ENCODE results near the gene CYSRT1.

The CYSRT1 gene

DNA sequence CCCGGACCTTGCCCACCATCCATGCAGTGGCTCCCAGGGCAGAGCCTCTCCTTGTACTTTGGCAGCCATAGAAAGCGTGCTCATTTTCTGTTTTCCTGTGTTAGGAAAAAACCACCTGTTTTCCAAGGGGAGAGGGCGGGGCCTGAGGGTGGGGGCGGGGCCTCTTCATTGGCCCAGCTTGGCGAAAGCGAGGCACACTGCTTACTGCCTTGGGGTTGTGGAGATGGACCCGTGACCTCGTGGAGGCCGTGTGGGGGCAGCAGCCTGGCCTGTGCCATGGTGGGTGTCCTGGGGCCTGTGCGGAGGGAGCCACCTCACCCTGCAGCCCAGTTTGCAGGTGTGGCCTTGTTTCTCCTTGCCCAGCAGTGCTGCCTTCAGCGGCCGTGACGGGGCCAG, 48.1 kb downstream of the CYSRT1 start:
- DNase-seq = no peak

DNA sequence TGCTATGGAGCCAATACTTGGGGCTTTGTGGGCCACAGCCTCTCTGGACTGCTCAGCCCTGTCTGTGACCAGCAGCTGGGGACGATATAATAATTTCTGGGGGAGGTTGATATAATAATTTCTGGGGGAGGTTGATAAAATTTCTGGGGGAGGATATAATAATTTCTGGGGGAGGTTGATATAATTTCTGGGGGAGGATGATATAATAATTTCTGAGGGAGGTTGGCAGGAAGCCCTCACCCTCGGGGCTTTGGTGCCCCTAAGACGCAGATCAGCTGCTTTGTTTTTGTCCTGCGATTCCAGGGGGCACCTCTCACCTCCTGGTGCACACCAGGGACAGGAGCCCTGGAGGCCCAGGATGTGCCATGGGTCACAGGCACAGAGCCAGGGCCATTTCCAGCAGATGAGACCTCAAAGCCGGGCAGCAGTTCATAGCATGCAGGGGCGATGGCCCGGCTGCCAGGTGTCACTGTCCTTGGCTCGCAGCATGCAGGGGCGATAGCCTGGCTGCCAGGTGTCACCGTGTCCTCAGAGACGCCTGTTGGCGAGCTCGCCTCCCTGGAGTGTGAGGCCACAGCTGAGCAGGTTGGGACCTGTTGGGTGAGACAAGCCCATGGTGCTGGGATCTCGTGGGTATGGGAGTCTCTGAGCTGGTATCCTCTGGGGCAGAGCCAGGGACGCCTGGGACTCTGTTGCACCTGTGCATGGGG, 48.8 kb downstream of the CYSRT1 start:
- peak; percentile 89 for DNase-seq

- no peak for DNase-seq
Measured at GRCh38 chr9:137275203-137275587, 50.2 kb downstream of the CYSRT1 start.
